ENCODE data around the gene CT45A6. TPM values are rescaled to one million over a fixed set of nuclear protein-coding genes. Genes with fewer than 3 reads are reported as not detected.
"Not testable (repeated sequence)": the region's sequence is repeated elsewhere in the genome, so short reads cannot be mapped to it uniquely, and the experiment has no call there.

The CT45A6 gene
- polyA plus RNA-seq (2013, experiment 1 of 2) = not detected
- polyA plus RNA-seq (2013, experiment 2 of 2) = not detected

GRCh38 chrX:135802687-135803086 lies at the start of gene CT45A6:
Gene CT45A6 (minus strand): TSS chrX:135802787. CDS start chrX:135798993, 3,794 bp downstream.
- H3K4me3 ChIP-seq (ENCODE audit: extremely low read depth, insufficient read depth, low read length, poor library complexity, severe bottlenecking); H3K36me3 ChIP-seq (ENCODE audit: control insufficient read depth, insufficient read depth, low read length); H3K27ac ChIP-seq (ENCODE audit: low read depth, low read length, severe bottlenecking); H3K9me3 ChIP-seq (ENCODE audit: control insufficient read depth, low read length); H3K4me1 ChIP-seq (ENCODE audit: control insufficient read depth, insufficient read depth, low read length, poor library complexity, severe bottlenecking): not testable (repeated sequence)
- no CpG with 5 or more reads among the region's 16 CpGs for WGBS, 2 experiments (ENCODE audit: insufficient coverage in 2 of 2)

- H3K4me3 ChIP-seq (ENCODE audit: extremely low read depth, insufficient read depth, low read length, poor library complexity, severe bottlenecking); H3K27ac ChIP-seq (ENCODE audit: low read depth, low read length, severe bottlenecking); H3K4me1 ChIP-seq (ENCODE audit: control insufficient read depth, insufficient read depth, low read length, poor library complexity, severe bottlenecking); H3K9me3 ChIP-seq (ENCODE audit: control insufficient read depth, low read length); H3K36me3 ChIP-seq (ENCODE audit: control insufficient read depth, insufficient read depth, low read length): not testable (repeated sequence)
- WGBS, 2 experiments (ENCODE audit: insufficient coverage in 2 of 2) = no CpG with 5 or more reads among the region's 17 CpGs
These were observed 34.6 kb upstream of the CT45A6 start, which contains the start of gene CT45A7 for GRCh38 chrX:135837180-135837579. Gene CT45A7 (minus strand): TSS chrX:135837280. CDS start chrX:135833533, 3,747 bp downstream.

GRCh38 chrX:135819912-135820311 lies 17.3 kb upstream of the CT45A6 start, which contains the start of gene CT45A2:
Gene CT45A2 (minus strand): TSS chrX:135820012. CDS start chrX:135816265, 3,747 bp downstream.
- H3K36me3 ChIP-seq (ENCODE audit: control insufficient read depth, insufficient read depth, low read length); H3K4me3 ChIP-seq (ENCODE audit: extremely low read depth, insufficient read depth, low read length, poor library complexity, severe bottlenecking); H3K9me3 ChIP-seq (ENCODE audit: control insufficient read depth, low read length); H3K4me1 ChIP-seq (ENCODE audit: control insufficient read depth, insufficient read depth, low read length, poor library complexity, severe bottlenecking); H3K27ac ChIP-seq (ENCODE audit: low read depth, low read length, severe bottlenecking): not testable (repeated sequence)
- no CpG with 5 or more reads among the region's 17 CpGs for WGBS, 2 experiments (ENCODE audit: insufficient coverage in 2 of 2)

DNA sequence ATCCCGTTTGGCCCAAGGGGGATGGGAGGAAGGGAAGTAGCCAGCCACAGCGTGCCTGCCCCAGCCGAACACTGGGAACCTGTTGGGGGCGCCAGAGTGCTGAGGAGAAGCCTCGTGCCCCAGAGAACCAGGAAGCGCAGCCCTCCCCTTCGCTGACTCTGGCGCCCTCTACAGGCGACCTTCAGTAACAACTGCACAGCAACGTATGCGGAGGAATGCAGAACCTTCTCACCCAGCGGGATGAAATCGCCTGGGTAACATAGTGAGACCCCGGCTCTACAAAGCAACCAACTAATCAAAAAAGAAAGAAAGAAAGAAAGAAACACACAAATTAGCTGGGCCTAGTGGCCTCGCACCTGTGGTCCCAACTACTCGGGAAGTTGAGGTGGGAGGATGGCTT lies 17.2 kb downstream of the CT45A6 start, which contains the start of gene CT45A5:
CT45A5 (minus strand) TSS at position 101 of the 400 bp plus-strand sequence. CDS start 3,774 bp downstream, outside the sequence.
- H3K4me3 ChIP-seq (ENCODE audit: extremely low read depth, insufficient read depth, low read length, poor library complexity, severe bottlenecking); H3K27ac ChIP-seq (ENCODE audit: low read depth, low read length, severe bottlenecking); H3K4me1 ChIP-seq (ENCODE audit: control insufficient read depth, insufficient read depth, low read length, poor library complexity, severe bottlenecking); H3K9me3 ChIP-seq (ENCODE audit: control insufficient read depth, low read length); H3K36me3 ChIP-seq (ENCODE audit: control insufficient read depth, insufficient read depth, low read length): not testable (repeated sequence)
- WGBS, 2 experiments (ENCODE audit: insufficient coverage in 2 of 2) = no CpG with 5 or more reads among the region's 16 CpGs

DNA sequence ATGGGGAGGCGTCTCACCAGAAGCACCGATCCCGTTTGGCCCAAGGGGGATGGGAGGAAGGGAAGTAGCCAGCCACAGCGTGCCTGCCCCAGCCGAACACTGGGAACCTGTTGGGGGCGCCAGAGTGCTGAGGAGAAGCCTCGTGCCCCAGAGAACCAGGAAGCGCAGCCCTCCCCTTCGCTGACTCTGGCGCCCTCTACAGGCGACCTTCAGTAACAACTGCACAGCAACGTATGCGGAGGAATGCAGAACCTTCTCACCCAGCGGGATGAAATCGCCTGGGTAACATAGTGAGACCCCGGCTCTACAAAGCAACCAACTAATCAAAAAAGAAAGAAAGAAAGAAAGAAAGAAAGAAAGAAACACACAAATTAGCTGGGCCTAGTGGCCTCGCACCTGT lies 34.5 kb downstream of the CT45A6 start, which contains the start of gene CT45A3:
CT45A3 (minus strand) TSS at position 101 of the 400 bp plus-strand sequence. CDS start 3,747 bp downstream, outside the sequence.
- WGBS, 2 experiments (ENCODE audit: insufficient coverage in 2 of 2) = no CpG with 5 or more reads among the region's 17 CpGs
- H3K27ac ChIP-seq (ENCODE audit: low read depth, low read length, severe bottlenecking); H3K4me1 ChIP-seq (ENCODE audit: control insufficient read depth, insufficient read depth, low read length, poor library complexity, severe bottlenecking); H3K4me3 ChIP-seq (ENCODE audit: extremely low read depth, insufficient read depth, low read length, poor library complexity, severe bottlenecking); H3K9me3 ChIP-seq (ENCODE audit: control insufficient read depth, low read length); H3K36me3 ChIP-seq (ENCODE audit: control insufficient read depth, insufficient read depth, low read length): not testable (repeated sequence)

- H3K4me1 ChIP-seq (ENCODE audit: control insufficient read depth, insufficient read depth, low read length, poor library complexity, severe bottlenecking); H3K4me3 ChIP-seq (ENCODE audit: extremely low read depth, insufficient read depth, low read length, poor library complexity, severe bottlenecking); H3K9me3 ChIP-seq (ENCODE audit: control insufficient read depth, low read length); H3K27ac ChIP-seq (ENCODE audit: low read depth, low read length, severe bottlenecking); H3K36me3 ChIP-seq (ENCODE audit: control insufficient read depth, insufficient read depth, low read length): not testable (repeated sequence)
- no CpG with 5 or more reads among the region's 4 CpGs for WGBS, 2 experiments (ENCODE audit: insufficient coverage in 2 of 2)
These were observed 57.8 kb downstream of the CT45A6 start for GRCh38 chrX:135744739-135745138.
